GM18511 (cell line): ENCODE data around the gene COL9A1.

Source experiments
- ATAC-seq: cut with Tn5 transposase; IDR thresholded peaks from one replicate; pipeline ENCODE4 v1.9.1; 2021; ENCODE audit warnings: mild to moderate bottlenecking, moderate library complexity; ENCODE audit not compliant: unreplicated experiment

COL9A1 gene

GRCh38 chr6:70234561-70235236, 68.2 kb downstream of the COL9A1 start:
- ATAC-seq = no peak

- no peak for ATAC-seq
These were observed 71.6 kb downstream of the COL9A1 start for GRCh38 chr6:70231311-70231710.

- ATAC-seq = no peak
These were observed 77.8 kb downstream of the COL9A1 start for GRCh38 chr6:70225055-70225454.

- no peak for ATAC-seq
These were observed 80.5 kb downstream of the COL9A1 start for GRCh38 chr6:70222439-70222749.

GRCh38 chr6:70221715-70222438, 81.0 kb downstream of the COL9A1 start:
- ATAC-seq = no peak

GRCh38 chr6:70221025-70221714, 81.7 kb downstream of the COL9A1 start:
- peak; percentile 61 for ATAC-seq

GRCh38 chr6:70219943-70220613, 82.8 kb downstream of the COL9A1 start:
- ATAC-seq = no peak

GRCh38 chr6:70216767-70217166, 86.1 kb downstream of the COL9A1 start:
- ATAC-seq = no peak

- no peak for ATAC-seq
These were observed 87.3 kb downstream of the COL9A1 start for GRCh38 chr6:70215460-70216108.

- no peak for ATAC-seq
These were observed 92.4 kb downstream of the COL9A1 start for GRCh38 chr6:70210462-70210861.

- ATAC-seq = no peak
These were observed 94.6 kb downstream of the COL9A1 start for GRCh38 chr6:70208235-70208790.

- ATAC-seq = no peak
These were observed 104.1 kb downstream of the COL9A1 start for GRCh38 chr6:70198785-70199184.

GRCh38 chr6:70196531-70196930, 106.4 kb downstream of the COL9A1 start:
- no peak for ATAC-seq

- ATAC-seq = no peak
These were observed 108.5 kb downstream of the COL9A1 start for GRCh38 chr6:70194421-70194820.

GRCh38 chr6:70188202-70188601, 114.7 kb downstream of the COL9A1 start:
- ATAC-seq = no peak

- ATAC-seq = no peak
These were observed 116.4 kb downstream of the COL9A1 start for GRCh38 chr6:70186461-70186860.

- ATAC-seq = no peak
These were observed 118.2 kb downstream of the COL9A1 start for GRCh38 chr6:70184723-70185122.

GRCh38 chr6:70183538-70183937, 119.3 kb downstream of the COL9A1 start:
- no peak for ATAC-seq

- peak; percentile 73 for ATAC-seq
These were observed 121.8 kb downstream of the COL9A1 start for GRCh38 chr6:70180901-70181599.
